GM23338 (cell line): Measurements from ENCODE around the gene OLFML2B. TPM values are rescaled to one million over a fixed set of nuclear protein-coding genes. Genes with fewer than 3 reads are reported as not detected.

Experiments used
- ATAC-seq: fragments of 200-7000 bp; cut with Tn5 transposase; 3 replicates; pipeline ENCODE4 v1.9.1; 2020
- DNase-seq: peaks from one replicate; pipeline ENCODE4 v3.0.0-alpha.2; 2015; ENCODE audit warnings: low spot score
- H2AFZ ChIP-seq: fragments of 200-600 bp; sonication (generic); 2 replicates; pipeline ENCODE4 v1.8.0; 2016; ENCODE audit warnings: antibody characterized with exemption, mild to moderate bottlenecking, moderate library complexity
- H3F3A ChIP-seq: fragments of 200-600 bp; sonication (generic); replicated peaks from 2 replicates; pipeline ENCODE4 v1.8.0; 2017; ENCODE audit warnings: antibody characterized with exemption, mixed run types, low read depth
- H3K27ac ChIP-seq: fragments of 200-600 bp; sonication (generic); 2 replicates; pipeline ENCODE4 v1.6.1; 2016; ENCODE audit warnings: low read depth
- H3K27me3 ChIP-seq: fragments of 200-600 bp; sonication (generic); 2 replicates; pipeline ENCODE4 v1.8.0; 2016; ENCODE audit warnings: mild to moderate bottlenecking, mixed run types, moderate library complexity; ENCODE audit not compliant: insufficient read depth
- H3K36me3 ChIP-seq: fragments of 200-600 bp; sonication (generic); 2 replicates; pipeline ENCODE4 v1.8.0; 2016; ENCODE audit warnings: mild to moderate bottlenecking; ENCODE audit not compliant: insufficient read depth
- H3K4me1 ChIP-seq: fragments of 200-600 bp; sonication (generic); 2 replicates; pipeline ENCODE4 v1.8.0; 2016; ENCODE audit warnings: mild to moderate bottlenecking, moderate library complexity; ENCODE audit not compliant: insufficient read depth
- H3K4me2 ChIP-seq: fragments of 200-600 bp; sonication (generic); 2 replicates; pipeline ENCODE4 v1.7.1; 2017; ENCODE audit warnings: mixed run types
- H3K4me3 ChIP-seq: fragments of 200-600 bp; sonication (generic); 2 replicates; pipeline ENCODE4 v1.6.1; 2016; ENCODE audit warnings: mixed run types
- H3K79me2 ChIP-seq: fragments of 200-600 bp; sonication (generic); replicated peaks from 2 replicates; pipeline ENCODE4 v1.8.0; 2017; ENCODE audit warnings: mild to moderate bottlenecking; ENCODE audit not compliant: insufficient read depth
- H3K9me2 ChIP-seq: fragments of 200-600 bp; sonication (generic); 2 replicates; pipeline ENCODE4 v1.8.0; 2017; ENCODE audit not compliant: insufficient read depth
- H4K20me1 ChIP-seq: fragments of 200-600 bp; sonication (generic); replicated peaks from 2 replicates; pipeline ENCODE4 v1.8.0; 2017; ENCODE audit warnings: mild to moderate bottlenecking; ENCODE audit not compliant: insufficient read depth
- H3K27ac Mint-ChIP-seq: 2 replicates; pipeline ENCODE4 v1.8.0; 2020; ENCODE audit warnings: inconsistent platforms, mild to moderate bottlenecking, moderate library complexity, mixed read lengths
- H3K27me3 Mint-ChIP-seq: 3 replicates; pipeline ENCODE4 v1.8.0; 2022; ENCODE audit warnings: low read depth, mild to moderate bottlenecking, moderate library complexity, mixed read lengths, inconsistent platforms; ENCODE audit not compliant: insufficient read depth, poor library complexity
- H3K36me3 Mint-ChIP-seq: 3 replicates; pipeline ENCODE4 v1.8.0; 2021; ENCODE audit warnings: low read depth, mild to moderate bottlenecking, inconsistent platforms, moderate library complexity, mixed read lengths
- H3K4me1 Mint-ChIP-seq: 3 replicates; pipeline ENCODE4 v1.8.0; 2020; ENCODE audit warnings: mild to moderate bottlenecking, inconsistent platforms, mixed read lengths
- H3K4me3 Mint-ChIP-seq: 3 replicates; pipeline ENCODE4 v1.8.0; 2021; ENCODE audit warnings: moderate library complexity, mild to moderate bottlenecking, inconsistent platforms, mixed read lengths
- H3K9me3 Mint-ChIP-seq: 3 replicates; pipeline ENCODE4 v1.8.0; 2020; ENCODE audit warnings: moderate library complexity, mild to moderate bottlenecking, inconsistent platforms, mixed read lengths
- CREB1 ChIP-seq: fragments of 250-450 bp; sonication (Bioruptor Pico); IDR thresholded peaks from 2 replicates; pipeline ENCODE4 v1.5.0; 2020; ENCODE audit warnings: low read depth, mild to moderate bottlenecking, moderate library complexity
- CTCF ChIP-seq, 2 experiments: fragments of 200-600 bp in 1 of 2; sonication (generic) in 1 of 2; conservative IDR thresholded peaks; 2 replicates each; pipeline versions ENCODE4 v1.5.1 to v1.6.1; 2016 to 2017; ENCODE audit warnings: antibody characterized with exemption in 2 of 2, low read depth in 2 of 2, mild to moderate bottlenecking in 2 of 2, moderate library complexity in 1 of 2
- ETS1 ChIP-seq: IDR thresholded peaks from 2 replicates; pipeline ENCODE4 v1.6.1; 2016; ENCODE audit warnings: antibody characterized with exemption
- EZH2 ChIP-seq: fragments of 200-600 bp; sonication (generic); IDR thresholded peaks from one replicate; pipeline ENCODE4 v1.8.0; 2017; ENCODE audit warnings: antibody characterized with exemption, mild to moderate bottlenecking, low read depth; ENCODE audit not compliant: unreplicated experiment
- JUNB ChIP-seq: IDR thresholded peaks from one replicate; pipeline ENCODE4 v1.6.1; 2016; ENCODE audit warnings: antibody characterized with exemption; ENCODE audit not compliant: unreplicated experiment
- NANOG ChIP-seq: IDR thresholded peaks from 2 replicates; pipeline ENCODE4 v1.6.1; 2016; ENCODE audit warnings: antibody characterized with exemption, borderline replicate concordance
- POLR2AphosphoS5 ChIP-seq: IDR thresholded peaks from 2 replicates; pipeline ENCODE4 v1.6.1; 2016; ENCODE audit warnings: antibody characterized with exemption, low read depth
- STAT1 ChIP-seq: IDR thresholded peaks from one replicate; pipeline ENCODE4 v1.6.1; 2016; ENCODE audit warnings: antibody characterized with exemption; ENCODE audit not compliant: unreplicated experiment
- ZNF114 ChIP-seq: fragments of 250-450 bp; sonication (Bioruptor Pico); IDR thresholded peaks from 2 replicates; pipeline ENCODE4 v1.5.0; 2020; ENCODE audit warnings: mild to moderate bottlenecking, moderate library complexity
- ZNF331 ChIP-seq: fragments of 250-450 bp; sonication (Bioruptor Pico); IDR thresholded peaks from 2 replicates; pipeline ENCODE4 v1.5.0; 2020; ENCODE audit warnings: low read depth, mild to moderate bottlenecking, moderate library complexity
- polyA plus RNA-seq: library from polyadenylated mRNA; unstranded; fragments of >200 nt; fragmentation: Nextera tagmentation; extraction: Ambion mirVana; gene quantifications from 2 replicates; pipeline ENCODE4 v1.2.1, GENCODE V29; 2016
- total RNA-seq: library from RNA; depleted of rRNA; stranded (reverse); fragments of >200 nt; shearing (Covaris generic); gene quantifications from 2 replicates; pipeline ENCODE4 v1.2.3, GENCODE V29; 2014
- TF ChIP-seq, protein P1 (sequence below): fragments of 250-450 bp; sonication (Bioruptor Pico); IDR thresholded peaks from 2 replicates; pipeline ENCODE4 v1.5.0; 2020; ENCODE audit warnings: mild to moderate bottlenecking, moderate library complexity

OLFML2B gene
- total and polyA plus RNA-seq, 2 experiments from 2014 or later: 2.9 to 4.3 TPM

GRCh38 chr1:161986328-161986727 is 37.3 kb downstream of the OLFML2B start:
- no peaks in the 10 kb centered on the region for H3K36me3 ChIP-seq
- DNase-seq (no peak), ATAC-seq (no peak)
- TF ChIP-seq STAT1 (no peak), POLR2AphosphoS5 (no peak), ZNF331 (no peak), ETS1 (no peak), EZH2 (no peak)
- H2AFZ ChIP-seq: no peak overlapping the region
- H3K9me3 Mint-ChIP-seq: peaks cover 14% of the 10 kb centered on the region
- no peak overlapping the region for H3K4me3 ChIP-seq
- no peak overlapping the region for H3K27ac Mint-ChIP-seq
- no peak overlapping the region for H3K4me3 Mint-ChIP-seq
- H3K4me1 Mint-ChIP-seq: no peaks in the 10 kb centered on the region; the same call in 2 of the 3 replicates
- no peaks in the 10 kb centered on the region for H3K27me3 ChIP-seq
- no peaks in the 10 kb centered on the region for H3K79me2 ChIP-seq
- H3K27me3 Mint-ChIP-seq: peaks cover 8% of the 10 kb centered on the region
- H3K36me3 Mint-ChIP-seq: peaks cover 12% of the 10 kb centered on the region; the same call in 2 of the 3 replicates
- no peaks in the 10 kb centered on the region for H4K20me1 ChIP-seq
- H3K9me2 ChIP-seq: peaks cover 4% of the 10 kb centered on the region; the same call in 1 of the 2 replicates
- no peak overlapping the region for H3K4me2 ChIP-seq
- no peak overlapping the region for H3K27ac ChIP-seq
- H3K4me1 ChIP-seq: no peaks in the 10 kb centered on the region
- H3F3A ChIP-seq: no peaks in the 10 kb centered on the region

DNA sequence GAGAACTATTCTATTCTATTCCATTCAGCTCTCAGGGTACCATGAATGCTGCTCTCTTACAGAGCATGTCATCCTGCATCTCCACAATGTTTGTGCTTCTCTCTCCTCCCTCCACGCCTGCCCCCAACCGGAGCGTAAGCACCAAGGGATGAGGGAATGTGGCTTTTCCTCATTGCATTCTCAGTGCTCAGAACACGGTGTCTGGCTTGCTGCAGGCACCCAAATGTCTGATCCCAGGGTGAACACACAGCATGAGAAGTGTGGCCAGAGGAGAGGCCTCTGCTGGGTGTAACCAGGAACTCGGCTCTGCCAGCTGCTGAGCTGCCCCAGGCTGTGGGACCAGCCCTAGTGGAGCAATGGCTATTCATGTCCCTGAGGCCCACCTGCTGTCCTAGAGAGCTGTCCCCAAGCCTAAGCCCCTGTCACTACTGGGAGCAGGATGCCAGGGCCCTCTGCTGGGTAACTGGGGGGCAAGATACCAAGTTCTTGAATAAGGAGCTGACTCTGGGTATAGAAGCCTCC is 38.3 kb downstream of the OLFML2B start:
- no peak for DNase-seq
- Mint-ChIP-seq H3K9me3 (peaks cover 14% of the 10 kb centered on the region), H3K4me3 (no peak overlapping the region), H3K27me3 (peaks cover 8% of the 10 kb centered on the region), H3K27ac (no peak overlapping the region), H3K4me1 (no peaks in the 10 kb centered on the region; the same call in 2 of the 3 replicates), H3K36me3 (peaks cover 12% of the 10 kb centered on the region; the same call in 2 of the 3 replicates)
- Histone ChIP-seq H3K27me3 (no peaks in the 10 kb centered on the region), H3K4me3 (no peak overlapping the region), H3F3A (no peaks in the 10 kb centered on the region), H3K4me2 (no peak overlapping the region), H3K27ac (no peak overlapping the region), H3K9me2 (peaks cover 4% of the 10 kb centered on the region; the same call in 1 of the 2 replicates), H3K4me1 (no peaks in the 10 kb centered on the region), H3K79me2 (no peaks in the 10 kb centered on the region), H2AFZ (no peak overlapping the region), H4K20me1 (no peaks in the 10 kb centered on the region), H3K36me3 (no peaks in the 10 kb centered on the region)
- no peak for ATAC-seq
- TF ChIP-seq EZH2 (no peak), NANOG (no peak), ZNF114 (CRISPR knock-in tag) (no peak), STAT1 (no peak), ETS1 (no peak), POLR2AphosphoS5 (no peak), JUNB (no peak), CREB1 (CRISPR knock-in tag) (no peak), CTCF (conservative IDR thresholded peaks at IDR 0.05; ENCODE audit: low read depth in 2 of 2) (no peak)
- TF ChIP-seq, protein P1, sequence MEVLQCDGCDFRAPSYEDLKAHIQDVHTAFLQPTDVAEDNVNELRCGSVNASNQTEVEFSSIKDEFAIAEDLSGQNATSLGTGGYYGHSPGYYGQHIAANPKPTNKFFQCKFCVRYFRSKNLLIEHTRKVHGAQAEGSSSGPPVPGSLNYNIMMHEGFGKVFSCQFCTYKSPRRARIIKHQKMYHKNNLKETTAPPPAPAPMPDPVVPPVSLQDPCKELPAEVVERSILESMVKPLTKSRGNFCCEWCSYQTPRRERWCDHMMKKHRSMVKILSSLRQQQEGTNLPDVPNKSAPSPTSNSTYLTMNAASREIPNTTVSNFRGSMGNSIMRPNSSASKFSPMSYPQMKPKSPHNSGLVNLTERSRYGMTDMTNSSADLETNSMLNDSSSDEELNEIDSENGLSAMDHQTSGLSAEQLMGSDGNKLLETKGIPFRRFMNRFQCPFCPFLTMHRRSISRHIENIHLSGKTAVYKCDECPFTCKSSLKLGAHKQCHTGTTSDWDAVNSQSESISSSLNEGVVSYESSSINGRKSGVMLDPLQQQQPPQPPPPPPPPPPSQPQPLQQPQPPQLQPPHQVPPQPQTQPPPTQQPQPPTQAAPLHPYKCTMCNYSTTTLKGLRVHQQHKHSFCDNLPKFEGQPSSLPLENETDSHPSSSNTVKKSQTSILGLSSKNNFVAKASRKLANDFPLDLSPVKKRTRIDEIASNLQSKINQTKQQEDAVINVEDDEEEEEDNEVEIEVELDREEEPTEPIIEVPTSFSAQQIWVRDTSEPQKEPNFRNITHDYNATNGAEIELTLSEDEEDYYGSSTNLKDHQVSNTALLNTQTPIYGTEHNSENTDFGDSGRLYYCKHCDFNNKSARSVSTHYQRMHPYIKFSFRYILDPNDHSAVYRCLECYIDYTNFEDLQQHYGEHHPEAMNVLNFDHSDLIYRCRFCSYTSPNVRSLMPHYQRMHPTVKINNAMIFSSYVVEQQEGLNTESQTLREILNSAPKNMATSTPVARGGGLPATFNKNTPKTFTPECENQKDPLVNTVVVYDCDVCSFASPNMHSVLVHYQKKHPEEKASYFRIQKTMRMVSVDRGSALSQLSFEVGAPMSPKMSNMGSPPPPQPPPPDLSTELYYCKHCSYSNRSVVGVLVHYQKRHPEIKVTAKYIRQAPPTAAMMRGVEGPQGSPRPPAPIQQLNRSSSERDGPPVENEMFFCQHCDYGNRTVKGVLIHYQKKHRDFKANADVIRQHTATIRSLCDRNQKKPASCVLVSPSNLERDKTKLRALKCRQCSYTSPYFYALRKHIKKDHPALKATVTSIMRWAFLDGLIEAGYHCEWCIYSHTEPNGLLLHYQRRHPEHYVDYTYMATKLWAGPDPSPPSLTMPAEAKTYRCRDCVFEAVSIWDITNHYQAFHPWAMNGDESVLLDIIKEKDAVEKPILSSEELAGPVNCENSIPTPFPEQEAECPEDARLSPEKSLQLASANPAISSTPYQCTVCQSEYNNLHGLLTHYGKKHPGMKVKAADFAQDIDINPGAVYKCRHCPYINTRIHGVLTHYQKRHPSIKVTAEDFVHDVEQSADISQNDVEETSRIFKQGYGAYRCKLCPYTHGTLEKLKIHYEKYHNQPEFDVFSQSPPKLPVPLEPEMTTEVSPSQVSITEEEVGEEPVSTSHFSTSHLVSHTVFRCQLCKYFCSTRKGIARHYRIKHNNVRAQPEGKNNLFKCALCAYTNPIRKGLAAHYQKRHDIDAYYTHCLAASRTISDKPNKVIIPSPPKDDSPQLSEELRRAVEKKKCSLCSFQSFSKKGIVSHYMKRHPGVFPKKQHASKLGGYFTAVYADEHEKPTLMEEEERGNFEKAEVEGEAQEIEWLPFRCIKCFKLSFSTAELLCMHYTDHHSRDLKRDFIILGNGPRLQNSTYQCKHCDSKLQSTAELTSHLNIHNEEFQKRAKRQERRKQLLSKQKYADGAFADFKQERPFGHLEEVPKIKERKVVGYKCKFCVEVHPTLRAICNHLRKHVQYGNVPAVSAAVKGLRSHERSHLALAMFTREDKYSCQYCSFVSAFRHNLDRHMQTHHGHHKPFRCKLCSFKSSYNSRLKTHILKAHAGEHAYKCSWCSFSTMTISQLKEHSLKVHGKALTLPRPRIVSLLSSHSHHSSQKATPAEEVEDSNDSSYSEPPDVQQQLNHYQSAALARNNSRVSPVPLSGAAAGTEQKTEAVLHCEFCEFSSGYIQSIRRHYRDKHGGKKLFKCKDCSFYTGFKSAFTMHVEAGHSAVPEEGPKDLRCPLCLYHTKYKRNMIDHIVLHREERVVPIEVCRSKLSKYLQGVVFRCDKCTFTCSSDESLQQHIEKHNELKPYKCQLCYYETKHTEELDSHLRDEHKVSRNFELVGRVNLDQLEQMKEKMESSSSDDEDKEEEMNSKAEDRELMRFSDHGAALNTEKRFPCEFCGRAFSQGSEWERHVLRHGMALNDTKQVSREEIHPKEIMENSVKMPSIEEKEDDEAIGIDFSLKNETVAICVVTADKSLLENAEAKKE (CRISPR knock-in tag): no peak
